Measurements from ENCODE around the gene AUTS2.

The AUTS2 gene

GRCh38 chr7:70379210-70379609 lies 780.9 kb downstream of the AUTS2 start:
- TF ChIP-seq, protein P1, sequence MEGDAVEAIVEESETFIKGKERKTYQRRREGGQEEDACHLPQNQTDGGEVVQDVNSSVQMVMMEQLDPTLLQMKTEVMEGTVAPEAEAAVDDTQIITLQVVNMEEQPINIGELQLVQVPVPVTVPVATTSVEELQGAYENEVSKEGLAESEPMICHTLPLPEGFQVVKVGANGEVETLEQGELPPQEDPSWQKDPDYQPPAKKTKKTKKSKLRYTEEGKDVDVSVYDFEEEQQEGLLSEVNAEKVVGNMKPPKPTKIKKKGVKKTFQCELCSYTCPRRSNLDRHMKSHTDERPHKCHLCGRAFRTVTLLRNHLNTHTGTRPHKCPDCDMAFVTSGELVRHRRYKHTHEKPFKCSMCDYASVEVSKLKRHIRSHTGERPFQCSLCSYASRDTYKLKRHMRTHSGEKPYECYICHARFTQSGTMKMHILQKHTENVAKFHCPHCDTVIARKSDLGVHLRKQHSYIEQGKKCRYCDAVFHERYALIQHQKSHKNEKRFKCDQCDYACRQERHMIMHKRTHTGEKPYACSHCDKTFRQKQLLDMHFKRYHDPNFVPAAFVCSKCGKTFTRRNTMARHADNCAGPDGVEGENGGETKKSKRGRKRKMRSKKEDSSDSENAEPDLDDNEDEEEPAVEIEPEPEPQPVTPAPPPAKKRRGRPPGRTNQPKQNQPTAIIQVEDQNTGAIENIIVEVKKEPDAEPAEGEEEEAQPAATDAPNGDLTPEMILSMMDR (IDR thresholded peaks at IDR 0.05; ENCODE audit: low read depth, low read length, missing control alignments): no peak
- DNase-seq (ENCODE audit: low read depth): no peak
- no peak overlapping the region for H3K4me3 ChIP-seq (ENCODE audit: low read depth, low read length)
- in situ Hi-C loops (cut with HindIII; ENCODE audit: low sequenced_read_pairs): no loop called here

DNA sequence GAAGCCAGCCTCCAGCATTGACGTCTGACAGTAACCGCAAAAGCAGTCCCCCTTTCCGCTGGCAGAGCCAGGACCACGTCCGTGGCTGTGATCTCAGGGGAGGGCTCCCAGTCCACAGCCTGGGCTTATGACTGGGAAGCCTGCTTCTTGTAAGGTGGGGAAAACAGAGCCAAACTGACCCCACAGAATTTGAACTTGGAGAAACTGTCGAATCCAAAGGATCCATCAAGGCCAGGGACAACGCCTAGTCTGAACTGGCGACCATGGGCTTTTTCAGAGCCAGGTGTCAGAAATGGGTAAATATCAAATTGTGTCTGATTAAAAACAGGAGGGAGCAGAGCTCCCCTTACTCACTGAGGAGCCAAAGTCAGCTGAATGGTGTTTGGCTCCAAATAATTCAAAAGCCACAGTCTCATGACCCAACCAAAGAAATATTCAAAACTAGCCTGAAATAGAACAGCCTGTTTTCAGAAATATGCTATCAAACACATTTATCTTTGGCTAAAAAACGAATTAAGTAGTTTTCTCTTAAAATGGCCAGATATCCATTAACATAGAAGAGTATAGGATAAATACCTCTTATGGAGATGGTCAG lies 782.2 kb downstream of the AUTS2 start:
- TF ChIP-seq, protein P1 (IDR thresholded peaks at IDR 0.05; ENCODE audit: low read depth, low read length, missing control alignments): no peak
- H3K4me3 ChIP-seq (ENCODE audit: low read depth, low read length): no peak overlapping the region
- no peak for DNase-seq (ENCODE audit: low read depth)
- in situ Hi-C loops (cut with HindIII; ENCODE audit: low sequenced_read_pairs): no loop called here

- DNase-seq (ENCODE audit: low read depth): no peak
- H3K4me3 ChIP-seq (ENCODE audit: low read depth, low read length): no peak overlapping the region
These were observed 784.9 kb downstream of the AUTS2 start for GRCh38 chr7:70383066-70383782.

DNA sequence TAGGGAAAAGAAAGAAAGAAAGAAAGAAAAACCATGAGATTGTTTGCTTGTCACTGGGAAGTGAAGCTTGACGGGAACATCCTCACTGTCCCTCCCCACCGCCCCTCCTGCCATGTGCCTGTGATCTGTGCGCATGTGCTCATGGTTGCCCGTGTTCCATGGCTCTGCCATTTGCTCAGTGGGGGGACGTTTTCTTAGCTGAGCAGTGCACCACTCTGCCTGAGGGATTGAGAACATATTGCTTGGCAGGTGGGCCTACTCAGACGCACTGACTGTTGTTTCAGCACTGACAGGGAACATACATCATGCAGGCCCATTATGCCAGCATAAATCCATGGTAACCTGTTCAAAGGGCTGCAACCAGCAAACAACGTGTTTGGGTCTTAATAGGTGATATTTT lies 785.7 kb downstream of the AUTS2 start:
- in situ Hi-C loops (cut with HindIII; ENCODE audit: low sequenced_read_pairs): no loop called here
- TF ChIP-seq, protein P1 (IDR thresholded peaks at IDR 0.05; ENCODE audit: low read depth, low read length, missing control alignments): no peak

More at GRCh38 chr7:70383066-70383782, 784.9 kb downstream of the AUTS2 start:
- in situ Hi-C loops (cut with HindIII; ENCODE audit: low sequenced_read_pairs): no loop called here
- TF ChIP-seq, protein P1 (IDR thresholded peaks at IDR 0.05; ENCODE audit: low read depth, low read length, missing control alignments): no peak

DNA sequence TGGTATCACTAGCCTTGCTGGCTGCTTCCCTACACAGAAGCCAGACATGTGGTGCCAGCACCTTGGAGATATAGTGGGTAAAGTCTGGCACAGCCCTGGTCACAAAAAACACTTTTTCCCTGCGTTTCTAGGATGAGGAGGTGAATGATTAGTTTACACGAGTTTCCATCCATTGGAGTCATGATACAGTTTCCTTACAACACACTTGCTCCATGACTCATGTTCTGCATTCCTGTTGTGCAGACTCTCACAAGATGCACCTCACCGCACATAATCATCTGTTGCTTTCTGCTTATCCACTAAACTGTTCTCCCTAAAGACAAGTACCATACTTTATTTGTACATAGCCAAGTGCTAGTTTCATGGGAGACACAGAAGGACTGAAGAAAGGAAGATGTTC lies 786.6 kb downstream of the AUTS2 start:
- H3K4me3 ChIP-seq (ENCODE audit: low read depth, low read length): no peak overlapping the region
- TF ChIP-seq, protein P1 (IDR thresholded peaks at IDR 0.05; ENCODE audit: low read depth, low read length, missing control alignments): no peak
- peak; percentile 58 for DNase-seq (ENCODE audit: low read depth)
- in situ Hi-C loops (cut with HindIII; ENCODE audit: low sequenced_read_pairs): no loop called here

More for the DNA sequence above, 785.7 kb downstream of the AUTS2 start:
- no peak overlapping the region for H3K4me3 ChIP-seq (ENCODE audit: low read depth, low read length)
- DNase-seq (ENCODE audit: low read depth): no peak

DNA sequence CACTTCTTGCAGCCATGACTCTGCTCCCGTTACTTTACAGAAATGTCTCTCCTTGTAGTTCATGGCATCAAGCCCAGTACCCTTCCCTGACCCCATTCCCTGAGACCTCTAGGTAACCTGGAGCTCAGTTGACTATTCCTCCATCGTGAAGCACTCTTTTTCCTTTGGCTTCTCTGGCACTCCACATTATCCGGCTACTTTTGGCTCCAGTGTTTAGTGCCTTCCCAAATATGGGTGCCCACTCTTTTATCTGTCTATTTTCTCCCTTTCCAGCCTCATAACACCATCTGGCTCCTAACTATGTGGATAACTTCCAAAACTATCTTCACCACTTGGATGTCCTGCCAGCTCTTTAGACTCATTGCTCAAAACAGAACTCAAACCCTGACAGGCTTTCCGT lies 788.9 kb downstream of the AUTS2 start:
- TF ChIP-seq, protein P1 (IDR thresholded peaks at IDR 0.05; ENCODE audit: low read depth, low read length, missing control alignments): no peak
- in situ Hi-C loops (cut with HindIII; ENCODE audit: low sequenced_read_pairs): no loop called here
- H3K4me3 ChIP-seq (ENCODE audit: low read depth, low read length): no peak overlapping the region
- no peak for DNase-seq (ENCODE audit: low read depth)
